IMR-90 (cell line): ENCODE measurements around the gene TST. TPM values are rescaled to one million over a fixed set of nuclear protein-coding genes. Genes with fewer than 3 reads are reported as not detected.

Source experiments
- ATAC-seq: fragments of 200-7000 bp; cut with Tn5 transposase; 2 replicates; pipeline ENCODE4 v1.9.1; 2020; ENCODE audit warnings: low read depth, mild to moderate bottlenecking, moderate library complexity
- BruUV-seq: library from RNA; stranded (reverse); fragments of 400-500 nt; replicated peaks from 2 replicates; lab custom pipeline; 2021; lab: Mats Ljungman, UMichigan
- CTCF ChIA-PET: fragments of 300-600 bp; formaldehyde crosslinking; extraction: SDS; loops from one replicate; lab custom pipeline; 2021; ENCODE audit warnings: antibody characterized with exemption; lab: Yijun Ruan, JAX
- POLR2A ChIA-PET: fragments of 300-600 bp; sonication (Branson Sonifier 250); formaldehyde crosslinking; loops from one replicate; lab custom pipeline; 2022; ENCODE audit warnings: antibody characterized with exemption; ENCODE audit not compliant: unreplicated experiment; lab: Charles Lee
- DNase-seq: peaks from one replicate; pipeline ENCODE4 v3.0.0; 2013
- H2AFZ ChIP-seq: replicated peaks from 2 replicates; pipeline ENCODE3; 2013; ENCODE audit warnings: low read length, mild to moderate bottlenecking; ENCODE audit not compliant: poor library complexity
- H2AK5ac ChIP-seq: 2 replicates; pipeline ENCODE4 v1.6.1; 2013; ENCODE audit warnings: low read depth, low read length, inconsistent platforms
- H2AK9ac ChIP-seq: replicated peaks from 2 replicates; pipeline ENCODE3; 2013; ENCODE audit warnings: mild to moderate bottlenecking, low read depth, low read length, moderate library complexity; ENCODE audit not compliant: poor library complexity
- H2BK120ac ChIP-seq: 2 replicates; pipeline ENCODE4 v1.6.1; 2013; ENCODE audit warnings: low read depth, low read length, inconsistent platforms
- H2BK15ac ChIP-seq: 3 replicates; pipeline ENCODE4 v1.6.1; 2013; ENCODE audit warnings: low read depth, low read length, inconsistent platforms
- H2BK20ac ChIP-seq: 2 replicates; pipeline ENCODE4 v1.6.1; 2013; ENCODE audit warnings: low read depth, mild to moderate bottlenecking, inconsistent platforms, low read length, moderate library complexity
- H2BK5ac ChIP-seq: 2 replicates; pipeline ENCODE4 v1.6.1; 2013; ENCODE audit warnings: mild to moderate bottlenecking, low read depth, low read length, inconsistent platforms; ENCODE audit not compliant: poor library complexity, severe bottlenecking
- H3K14ac ChIP-seq: replicated peaks from 2 replicates; pipeline ENCODE4 v1.6.1; 2013; ENCODE audit warnings: low read depth, low read length, inconsistent platforms
- H3K18ac ChIP-seq: 2 replicates; pipeline ENCODE4 v1.6.1; 2013; ENCODE audit warnings: low read depth, low read length, control low read depth
- H3K23ac ChIP-seq: 2 replicates; pipeline ENCODE4 v1.6.1; 2013; ENCODE audit warnings: low read depth, low read length, inconsistent platforms
- H3K27ac ChIP-seq: 2 replicates; pipeline ENCODE4 v1.5.1; 2013; ENCODE audit warnings: mild to moderate bottlenecking, control low read depth, low read length; ENCODE audit not compliant: insufficient read depth
- H3K27me3 ChIP-seq: 2 replicates; pipeline ENCODE4 v1.6.1; 2013; ENCODE audit warnings: low read length; ENCODE audit not compliant: control insufficient read depth, insufficient read depth
- H3K36me3 ChIP-seq: 2 replicates; pipeline ENCODE4 v1.6.1; 2013; ENCODE audit warnings: low read length, mixed read lengths; ENCODE audit not compliant: control insufficient read depth, insufficient read depth
- H3K4ac ChIP-seq: 2 replicates; pipeline ENCODE4 v1.6.1; 2013; ENCODE audit warnings: low read depth, low read length, inconsistent platforms
- H3K4me1 ChIP-seq: 2 replicates; pipeline ENCODE4 v1.6.1; 2013; ENCODE audit warnings: low read length, mixed read lengths; ENCODE audit not compliant: control insufficient read depth, insufficient read depth
- H3K4me2 ChIP-seq: 2 replicates; pipeline ENCODE4 v1.6.1; 2013; ENCODE audit warnings: low read depth, mild to moderate bottlenecking, control low read depth, low read length, moderate library complexity
- H3K4me3 ChIP-seq: 2 replicates; pipeline ENCODE4 v1.5.1; 2013; ENCODE audit warnings: low read depth, mild to moderate bottlenecking, control low read depth, low read length, moderate library complexity; ENCODE audit not compliant: insufficient read depth
- H3K56ac ChIP-seq: 2 replicates; pipeline ENCODE4 v1.6.1; 2013; ENCODE audit warnings: low read length, inconsistent platforms; ENCODE audit not compliant: insufficient read depth; ENCODE audit errors: extremely low read depth
- H3K79me1 ChIP-seq, 2 experiments: 2 replicates each; pipeline ENCODE4 v1.6.1; 2013; ENCODE audit warnings: low read length in 2 of 2, inconsistent platforms in 1 of 2, low read depth in 1 of 2
- H3K9ac ChIP-seq: 2 replicates; pipeline ENCODE4 v1.6.1; 2013; ENCODE audit warnings: low read depth, low read length, control low read depth
- H3K9me1 ChIP-seq: 2 replicates; pipeline ENCODE4 v1.6.1; 2013; ENCODE audit warnings: low read length, inconsistent platforms; ENCODE audit not compliant: insufficient read depth
- H3K9me3 ChIP-seq: 2 replicates; pipeline ENCODE4 v1.6.1; 2013; ENCODE audit warnings: low read length; ENCODE audit not compliant: control insufficient read depth, insufficient read depth
- H4K20me1 ChIP-seq: 2 replicates; pipeline ENCODE4 v1.6.1; 2013; ENCODE audit warnings: low read length, inconsistent platforms; ENCODE audit not compliant: insufficient read depth
- H4K5ac ChIP-seq: 2 replicates; pipeline ENCODE4 v1.6.1; 2013; ENCODE audit warnings: mild to moderate bottlenecking, low read depth, low read length, control low read depth
- H4K8ac ChIP-seq, 2 experiments: 2 replicates each; pipeline ENCODE4 v1.6.1; 2013; ENCODE audit warnings: low read depth in 2 of 2, low read length in 2 of 2, control low read depth in 1 of 2, inconsistent platforms in 1 of 2
- H4K91ac ChIP-seq: 2 replicates; pipeline ENCODE4 v1.6.1; 2013; ENCODE audit warnings: low read depth, low read length, inconsistent platforms; ENCODE audit not compliant: insufficient read depth
- BHLHE40 ChIP-seq: fragments of 150-350 bp; IDR thresholded peaks from 2 replicates; pipeline ENCODE4 v1.6.1; 2016; ENCODE audit warnings: mild to moderate bottlenecking, low read depth, low read length
- FOS ChIP-seq: fragments of 150-350 bp; IDR thresholded peaks from 2 replicates; pipeline ENCODE4 v1.6.1; 2016; ENCODE audit warnings: low read depth, low read length
- NFE2L2 ChIP-seq: fragments of 150-350 bp; IDR thresholded peaks from 2 replicates; pipeline ENCODE4 v1.6.1; 2016; ENCODE audit warnings: low read depth, mild to moderate bottlenecking, low read length
- WGBS, 2 experiments: methylation state at CpG; one replicate each; pipeline versions ENCODE4 v1.1.5 to v1.1.7; 2013; ENCODE audit warnings: missing lambda C conversion rate in 2 of 2; ENCODE audit not compliant: insufficient read length in 1 of 2; ENCODE audit errors: extremely low coverage in 2 of 2; 5-methylcytosine and 5-hydroxymethylcytosine counted together
- dilution Hi-C: fragments of 300-500 bp; cut with HindIII; formaldehyde crosslinking; loops from one replicate; pipeline ENCODE4 v1.14.3; 2018; ENCODE audit warnings: low sequenced_read_pairs; ENCODE audit not compliant: unreplicated experiment
- in situ Hi-C: fragments of 300-500 bp; cut with MboI; formaldehyde crosslinking; loops from 3 replicates; pipeline ENCODE4 v1.14.3; 2019; ENCODE audit warnings: low sequenced_read_pairs, inconsistent platforms, mixed read lengths
- intact Hi-C: fragments of 100-400 bp; cut with micrococcal nuclease; formaldehyde crosslinking; loops from 2 replicates; pipeline ENCODE4 v1.10.0; 2022
- polyA plus RNA-seq, 3 experiments: library from polyadenylated mRNA; depleted of rRNA; stranded (reverse); fragments of >200 nt; gene quantifications; 2 replicates each; pipeline ENCODE4 v1.2.3, GENCODE V29; 2012; ENCODE audit warnings: low replicate concordance in 1 of 3
- total RNA-seq: library from RNA; depleted of rRNA; stranded (reverse); fragments of >200 nt; gene quantifications from 2 replicates; pipeline ENCODE4 v1.2.3, GENCODE V29; 2012
- TF ChIP-seq, protein P1 (sequence below): fragments of 150-350 bp; IDR thresholded peaks from 2 replicates; pipeline ENCODE4 v1.6.1; 2016; ENCODE audit warnings: low read depth, mild to moderate bottlenecking, low read length, moderate library complexity, borderline replicate concordance
- TF ChIP-seq, protein P2 (sequence below): conservative IDR thresholded peaks from 2 replicates; pipeline ENCODE4 v1.5.1; 2012; ENCODE audit warnings: mild to moderate bottlenecking, low read depth, low read length, improper control_type of control experiment

Gene TST
- total and polyA plus RNA-seq, 2 of the 4 experiments (the other 2 are of a cell fraction) = 31.7 to 37.7 TPM

GRCh38 chr22:37010174-37010573, 9.1 kb downstream of the TST start:
- Histone ChIP-seq H3K4me1 (no peaks in the 10 kb centered on the region), H3K9me1 (no peaks in the 10 kb centered on the region; the same call in 1 of the 2 replicates), H3K56ac (no peak overlapping the region), H3K4ac (no peak overlapping the region), H3K9ac (no peak overlapping the region), H4K5ac (no peak overlapping the region), H3K27me3 (peaks cover 27% of the 10 kb centered on the region), H3K36me3 (no peaks in the 10 kb centered on the region; the same call in 1 of the 2 replicates), H2AK5ac (no peak overlapping the region), H2AK9ac (no peak overlapping the region), H3K27ac (no peak overlapping the region), H2BK5ac (no peak overlapping the region), H3K14ac (no peak overlapping the region), H4K91ac (no peak overlapping the region), H3K4me2 (no peak overlapping the region), H4K8ac (no peak overlapping the region), H2AFZ (no peak overlapping the region), H2BK20ac (no peak overlapping the region), H3K9me3 (peaks cover under 1% of the 10 kb centered on the region), H2BK15ac (no peak overlapping the region), H3K79me1 (no peaks in the 10 kb centered on the region; a peak in 1 of 4 replicates), H3K4me3 (no peak overlapping the region), H4K20me1 (peaks cover 12% of the 10 kb centered on the region), H3K23ac (no peak overlapping the region), H3K18ac (no peak overlapping the region), H2BK120ac (no peak overlapping the region)
- POLR2A ChIA-PET = no interaction called here
- in situ Hi-C loops (no loop called here), intact Hi-C loops (no loop called here), dilution Hi-C loops (no loop called here)
- no peak for TF ChIP-seq NFE2L2
- no peak for TF ChIP-seq BHLHE40
- TF ChIP-seq, protein P1, sequence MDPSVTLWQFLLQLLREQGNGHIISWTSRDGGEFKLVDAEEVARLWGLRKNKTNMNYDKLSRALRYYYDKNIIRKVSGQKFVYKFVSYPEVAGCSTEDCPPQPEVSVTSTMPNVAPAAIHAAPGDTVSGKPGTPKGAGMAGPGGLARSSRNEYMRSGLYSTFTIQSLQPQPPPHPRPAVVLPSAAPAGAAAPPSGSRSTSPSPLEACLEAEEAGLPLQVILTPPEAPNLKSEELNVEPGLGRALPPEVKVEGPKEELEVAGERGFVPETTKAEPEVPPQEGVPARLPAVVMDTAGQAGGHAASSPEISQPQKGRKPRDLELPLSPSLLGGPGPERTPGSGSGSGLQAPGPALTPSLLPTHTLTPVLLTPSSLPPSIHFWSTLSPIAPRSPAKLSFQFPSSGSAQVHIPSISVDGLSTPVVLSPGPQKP = no peak
- no peak for TF ChIP-seq FOS
- TF ChIP-seq, protein P2, sequence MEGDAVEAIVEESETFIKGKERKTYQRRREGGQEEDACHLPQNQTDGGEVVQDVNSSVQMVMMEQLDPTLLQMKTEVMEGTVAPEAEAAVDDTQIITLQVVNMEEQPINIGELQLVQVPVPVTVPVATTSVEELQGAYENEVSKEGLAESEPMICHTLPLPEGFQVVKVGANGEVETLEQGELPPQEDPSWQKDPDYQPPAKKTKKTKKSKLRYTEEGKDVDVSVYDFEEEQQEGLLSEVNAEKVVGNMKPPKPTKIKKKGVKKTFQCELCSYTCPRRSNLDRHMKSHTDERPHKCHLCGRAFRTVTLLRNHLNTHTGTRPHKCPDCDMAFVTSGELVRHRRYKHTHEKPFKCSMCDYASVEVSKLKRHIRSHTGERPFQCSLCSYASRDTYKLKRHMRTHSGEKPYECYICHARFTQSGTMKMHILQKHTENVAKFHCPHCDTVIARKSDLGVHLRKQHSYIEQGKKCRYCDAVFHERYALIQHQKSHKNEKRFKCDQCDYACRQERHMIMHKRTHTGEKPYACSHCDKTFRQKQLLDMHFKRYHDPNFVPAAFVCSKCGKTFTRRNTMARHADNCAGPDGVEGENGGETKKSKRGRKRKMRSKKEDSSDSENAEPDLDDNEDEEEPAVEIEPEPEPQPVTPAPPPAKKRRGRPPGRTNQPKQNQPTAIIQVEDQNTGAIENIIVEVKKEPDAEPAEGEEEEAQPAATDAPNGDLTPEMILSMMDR = no peak
- no peak for ATAC-seq
- WGBS, 2 experiments = no CpG with 5 or more reads among the region's 4 CpGs
- no peak for DNase-seq
- CTCF ChIA-PET = no interaction called here
- no TSS peak for BruUV-seq
